ENCODE measurements around the gene ALG2. TPM values are rescaled to one million over a fixed set of nuclear protein-coding genes. Genes with fewer than 3 reads are reported as not detected.

Gene ALG2
- total and polyA plus RNA-seq, 9 of the 15 experiments (the other 6 are each of a cell fraction or from before 2014, with no cell fraction given): 4.9 to 41.9 (median 20.2) TPM

- TF ChIP-seq ZFX (CRISPR knock-in tag; IDR thresholded peaks at IDR 0.05) (no peak), CXXC5 (CRISPR knock-in tag; IDR thresholded peaks at IDR 0.05) (no peak), POLR2AphosphoS5 (IDR thresholded peaks at IDR 0.05; ENCODE audit: control insufficient read depth, insufficient read depth, low read depth, low read length) (no peak), FOSL1 (tag; conservative IDR thresholded peaks at IDR 0.05) (no peak), SRSF1 (IDR thresholded peaks at IDR 0.05; ENCODE audit: low read depth, low read length) (no peak), SETDB1 (IDR thresholded peaks at IDR 0.05; ENCODE audit: low read length) (no peak), KLF16 (IDR thresholded peaks at IDR 0.05) (no peak)
These were observed 40.5 kb downstream of the ALG2 start (continued) for GRCh38 chr9:99181206-99181605.

DNA sequence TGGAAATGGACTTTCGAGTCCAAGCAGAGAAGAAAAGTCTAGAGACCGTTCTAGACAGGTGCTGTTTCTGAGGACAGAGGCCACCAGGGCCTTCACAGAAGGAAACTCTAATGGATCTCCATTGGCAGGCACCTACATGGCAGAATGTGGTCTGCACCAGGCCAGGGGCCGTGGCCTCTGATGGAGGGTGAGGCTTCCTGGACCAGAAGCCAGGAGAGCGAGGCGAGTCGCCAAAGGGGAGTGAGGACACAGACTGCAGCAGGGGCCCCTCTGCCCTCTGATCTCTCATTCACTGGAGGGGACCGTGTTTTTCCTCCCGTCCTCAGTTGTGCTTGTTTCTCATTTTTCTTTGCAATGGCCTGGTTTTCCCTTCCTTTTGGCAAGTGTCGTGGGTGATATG, 41.1 kb downstream of the ALG2 start:
- DNase-seq (ENCODE audit: extremely low read depth in 1 of 4, low spot score in 3 of 4) (no peak), FAIRE-seq (no peak), ATAC-seq (no peak)
- WGBS (ENCODE audit: insufficient coverage, low coverage, missing lambda C conversion rate): 17% methylated on average over 9 of the region's 9 CpGs
- no peaks in the 10 kb centered on the region for H3K79me2 ChIP-seq (ENCODE audit: control insufficient read depth, insufficient read depth, low read length)
- intact Hi-C loops (cut with micrococcal nuclease): loop anchor here (5.0 to 10.0 kb wide), 9 partner anchors 114 to 1417 kb away; no protein-coding TSS in a partner anchor
- H3K4me1 ChIP-seq (replicated peaks in 1 of 2; ENCODE audit: control insufficient read depth in 2 of 2, insufficient read depth in 2 of 2, low read length in 2 of 2): peaks cover 2 to 5% of the 10 kb centered on the region in 2 experiments; a peak in 3 of 5 replicates
- no peaks in the 10 kb centered on the region for H3K9me3 ChIP-seq (replicated peaks; ENCODE audit: control insufficient read depth, insufficient read depth, low read depth, low read length)
- peaks cover 0 to 24% of the 10 kb centered on the region in 2 experiments for H3K27me3 ChIP-seq (ENCODE audit: control insufficient read depth in 2 of 2, insufficient read depth in 2 of 2, low read length in 2 of 2)
- no peak overlapping the region for H3K4me3 ChIP-seq
- no peaks in the 10 kb centered on the region for H3K9me1 ChIP-seq (ENCODE audit: control insufficient read depth, insufficient read depth, low read length)
- H3K36me3 ChIP-seq (ENCODE audit: control insufficient read depth, insufficient read depth, low read length): no peaks in the 10 kb centered on the region
- H3K4me2 ChIP-seq (ENCODE audit: insufficient read depth, low read length): no peak overlapping the region
- no peak overlapping the region for H2AFZ ChIP-seq (ENCODE audit: low read depth, low read length)
- no TSS peak for BruUV-seq (replicated peaks)
- H3K27ac ChIP-seq (ENCODE audit: extremely low read depth, low read depth, low read length): no peak overlapping the region
- no peak overlapping the region for H3K9ac ChIP-seq (ENCODE audit: insufficient read depth in 1 of 2, low read depth in 2 of 2, low read length in 2 of 2)
- in situ Hi-C loops (cut with MboI): loop anchor here (5.0 to 10.0 kb wide), 3 partner anchors 82 to 1034 kb away; no protein-coding TSS in a partner anchor
- ChIA-PET CTCF (ENCODE audit: low intra/inter-chr PET ratio) (interaction anchor here (0.6 kb wide), 1 partner anchor 638 kb away, joined by 3 read pairs; no protein-coding TSS in a partner anchor), POLR2A (interaction anchor here (0.5 kb wide), 1 partner anchor 28 kb away, joined by 3 read pairs; no protein-coding TSS in a partner anchor)
- H4K20me1 ChIP-seq (replicated peaks; ENCODE audit: control insufficient read depth, insufficient read depth, low read length): no peaks in the 10 kb centered on the region
- TF ChIP-seq, protein P1, sequence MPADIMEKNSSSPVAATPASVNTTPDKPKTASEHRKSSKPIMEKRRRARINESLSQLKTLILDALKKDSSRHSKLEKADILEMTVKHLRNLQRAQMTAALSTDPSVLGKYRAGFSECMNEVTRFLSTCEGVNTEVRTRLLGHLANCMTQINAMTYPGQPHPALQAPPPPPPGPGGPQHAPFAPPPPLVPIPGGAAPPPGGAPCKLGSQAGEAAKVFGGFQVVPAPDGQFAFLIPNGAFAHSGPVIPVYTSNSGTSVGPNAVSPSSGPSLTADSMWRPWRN (IDR thresholded peaks at IDR 0.05; ENCODE audit: low read depth): no peak
- TF ChIP-seq FOS (IDR thresholded peaks at IDR 0.05; ENCODE audit: extremely low read depth, insufficient read length) (no peak), TSHZ1 (CRISPR knock-in tag; IDR thresholded peaks at IDR 0.05) (no peak), ZNF785 (CRISPR knock-in tag; IDR thresholded peaks at IDR 0.05) (no peak), MLX (CRISPR knock-in tag; conservative IDR thresholded peaks at IDR 0.05) (no peak), BCL6 (CRISPR knock-in tag; IDR thresholded peaks at IDR 0.05) (no peak), SRF (CRISPR knock-in tag; IDR thresholded peaks at IDR 0.05) (no peak), ZNF830 (CRISPR knock-in tag; IDR thresholded peaks at IDR 0.05) (no peak), NFE2L1 (tag; IDR thresholded peaks at IDR 0.05; ENCODE audit: borderline replicate concordance, low read depth) (no peak), CREBBP (IDR thresholded peaks at IDR 0.05; ENCODE audit: low read depth, low read length) (no peak), KLF13 (tag; IDR thresholded peaks at IDR 0.05; ENCODE audit: borderline replicate concordance, low read depth) (no peak)
